Mucosa of descending colon (tissue), 3 donors: ENCODE data around the gene PHKB. TPM values are rescaled to one million over a fixed set of nuclear protein-coding genes. Genes with fewer than 3 reads are reported as not detected.

Source experiments
- ATAC-seq: fragments of 200-7000 bp; cut with Tn5 transposase; one replicate; pipeline ENCODE4 v1.9.1; 2020; ENCODE audit warnings: mild to moderate bottlenecking, moderate library complexity
- DNase-seq, 3 donors: peaks; one replicate each; pipeline ENCODE4 v3.0.0-alpha.2; 2020
- H3K36me3 ChIP-seq: fragments of 200-600 bp; one replicate; pipeline ENCODE4 v1.8.0; 2021; ENCODE audit warnings: low read depth, mild to moderate bottlenecking
- H3K4me1 ChIP-seq: fragments of 200-600 bp; one replicate; pipeline ENCODE4 v1.8.0; 2021; ENCODE audit warnings: low read depth, mild to moderate bottlenecking
- H3K4me3 ChIP-seq: fragments of 200-600 bp; one replicate; pipeline ENCODE4 v1.8.0; 2021; ENCODE audit warnings: mild to moderate bottlenecking
- H3K9me3 ChIP-seq: fragments of 200-600 bp; one replicate; pipeline ENCODE4 v1.8.0; 2021; ENCODE audit warnings: mild to moderate bottlenecking
- intact Hi-C, 2 donors: fragments of 100-400 bp; cut with DNase I in 1 of 2; cut with micrococcal nuclease in 1 of 2; formaldehyde crosslinking; loops; one replicate each; pipeline versions ENCODE4 v1.11.0 to v1.11.1; 2022; cut with DNase I, micrococcal nuclease
- total RNA-seq, 3 donors: library from RNA; stranded (reverse); fragmentation: NEBNext Ultra II Directional in 2 of 3; extraction: Animal tissue kit (Norgen Biotek cat#: 25700) in 2 of 3; gene quantifications; one replicate each; pipeline versions ENCODE4 v1.2.1 to v1.2.4, GENCODE V29; 2021 to 2023
- TF ChIP-seq, protein P1 (sequence below): fragments of 200-600 bp; IDR thresholded peaks from one replicate; pipeline ENCODE4 v1.8.0; 2022; ENCODE audit warnings: antibody characterized with exemption, mild to moderate bottlenecking
- donor health status: DM: no; HTN: no; CAD: no; lungs with moderate emphysema.
- donor health status: DM: no; HTN: no; CAD: no.
- donor health status: DM: no; HTN: yes; CAD: no.

PHKB gene
- total RNA-seq, 3 donors from 2014 or later, result 67.8 to 101 (median 81.4) TPM

GRCh38 chr16:47473792-47474191, 12.7 kb downstream of the PHKB start:
- no peak for DNase-seq

DNA sequence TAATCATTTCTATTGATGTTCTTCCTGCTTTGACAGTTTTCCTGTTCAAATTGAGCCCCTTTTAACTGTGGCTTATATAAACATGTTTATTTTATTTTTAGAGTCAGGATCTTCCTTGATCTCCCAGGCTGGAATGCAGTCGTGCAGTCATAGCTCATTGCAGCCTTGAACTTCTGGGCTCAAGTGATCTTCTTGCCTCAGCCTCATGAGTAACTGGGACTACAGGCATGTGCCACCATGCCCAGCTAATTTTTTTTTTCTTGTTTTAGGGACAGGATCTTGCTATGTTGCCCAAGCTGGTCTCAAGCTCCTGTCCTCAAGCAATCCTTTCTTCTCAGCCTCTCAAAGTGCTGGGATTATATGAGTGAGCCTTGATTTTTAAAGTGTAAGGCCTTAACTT, 14.7 kb downstream of the PHKB start:
- TF ChIP-seq, protein P1, sequence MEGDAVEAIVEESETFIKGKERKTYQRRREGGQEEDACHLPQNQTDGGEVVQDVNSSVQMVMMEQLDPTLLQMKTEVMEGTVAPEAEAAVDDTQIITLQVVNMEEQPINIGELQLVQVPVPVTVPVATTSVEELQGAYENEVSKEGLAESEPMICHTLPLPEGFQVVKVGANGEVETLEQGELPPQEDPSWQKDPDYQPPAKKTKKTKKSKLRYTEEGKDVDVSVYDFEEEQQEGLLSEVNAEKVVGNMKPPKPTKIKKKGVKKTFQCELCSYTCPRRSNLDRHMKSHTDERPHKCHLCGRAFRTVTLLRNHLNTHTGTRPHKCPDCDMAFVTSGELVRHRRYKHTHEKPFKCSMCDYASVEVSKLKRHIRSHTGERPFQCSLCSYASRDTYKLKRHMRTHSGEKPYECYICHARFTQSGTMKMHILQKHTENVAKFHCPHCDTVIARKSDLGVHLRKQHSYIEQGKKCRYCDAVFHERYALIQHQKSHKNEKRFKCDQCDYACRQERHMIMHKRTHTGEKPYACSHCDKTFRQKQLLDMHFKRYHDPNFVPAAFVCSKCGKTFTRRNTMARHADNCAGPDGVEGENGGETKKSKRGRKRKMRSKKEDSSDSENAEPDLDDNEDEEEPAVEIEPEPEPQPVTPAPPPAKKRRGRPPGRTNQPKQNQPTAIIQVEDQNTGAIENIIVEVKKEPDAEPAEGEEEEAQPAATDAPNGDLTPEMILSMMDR, result no peak
- no peak for ATAC-seq

More at GRCh38 chr16:47473792-47474191, 12.7 kb downstream of the PHKB start:
- intact Hi-C loops, result no loop called here
- no peaks in the 10 kb centered on the region for H3K9me3 ChIP-seq
- H3K4me1 ChIP-seq, result no peaks in the 10 kb centered on the region
- no peak overlapping the region for H3K4me3 ChIP-seq
- H3K36me3 ChIP-seq, result no peaks in the 10 kb centered on the region
- TF ChIP-seq, protein P1, result no peak
- ATAC-seq, result no peak

DNA sequence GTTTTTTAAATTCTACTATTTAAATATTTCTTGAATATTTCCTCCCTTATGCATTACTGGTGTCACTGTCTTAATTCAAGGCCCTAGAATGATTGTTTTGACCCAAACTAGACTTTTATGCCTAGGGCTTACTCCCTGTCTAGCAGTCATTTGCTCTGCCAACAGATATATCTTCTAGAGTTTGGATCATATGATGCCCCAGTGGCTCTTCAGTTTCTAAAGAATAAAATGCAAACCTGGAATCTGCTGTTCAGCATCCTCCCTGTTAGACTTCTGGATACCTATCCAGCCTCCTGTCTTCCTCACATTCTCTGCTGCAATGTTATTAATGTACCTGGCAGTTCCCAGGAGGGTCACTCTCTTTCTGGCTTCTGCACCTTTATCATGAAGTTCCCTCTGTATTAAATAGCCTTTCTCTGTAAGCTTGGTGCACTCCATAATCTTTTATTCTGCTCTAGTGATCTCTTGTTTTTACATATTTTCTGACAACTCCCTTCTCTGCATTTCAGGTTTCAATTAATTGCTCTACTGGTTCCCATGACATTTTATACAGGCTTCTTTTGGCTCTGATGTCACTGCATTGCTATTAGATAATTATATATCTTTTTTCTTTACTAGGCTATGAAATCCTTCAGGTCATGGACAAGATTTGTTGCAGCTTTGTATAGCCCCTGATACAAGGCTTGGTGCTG, 15.7 kb downstream of the PHKB start:
- H3K36me3 ChIP-seq, result no peaks in the 10 kb centered on the region
- H3K4me3 ChIP-seq, result no peak overlapping the region
- DNase-seq (no peak), ATAC-seq (no peak)
- no peaks in the 10 kb centered on the region for H3K9me3 ChIP-seq
- TF ChIP-seq, protein P1, result no peak
- intact Hi-C loops, result no loop called here
- no peaks in the 10 kb centered on the region for H3K4me1 ChIP-seq

More for the DNA sequence above, 14.7 kb downstream of the PHKB start:
- no peaks in the 10 kb centered on the region for H3K36me3 ChIP-seq
- no peaks in the 10 kb centered on the region for H3K9me3 ChIP-seq
- intact Hi-C loops, result no loop called here
- DNase-seq, result no peak
- H3K4me1 ChIP-seq, result no peaks in the 10 kb centered on the region
- H3K4me3 ChIP-seq, result no peak overlapping the region

GRCh38 chr16:47477679-47478078, 16.5 kb downstream of the PHKB start:
- TF ChIP-seq, protein P1, result no peak
- no peaks in the 10 kb centered on the region for H3K9me3 ChIP-seq
- DNase-seq (no peak), ATAC-seq (peak; percentile 56)
- H3K4me3 ChIP-seq, result no peak overlapping the region
- no peaks in the 10 kb centered on the region for H3K4me1 ChIP-seq
- no peaks in the 10 kb centered on the region for H3K36me3 ChIP-seq
- intact Hi-C loops, result no loop called here

GRCh38 chr16:47480410-47480809, 19.3 kb downstream of the PHKB start:
- H3K4me3 ChIP-seq, result no peak overlapping the region
- no peak for ATAC-seq
- H3K9me3 ChIP-seq, result no peaks in the 10 kb centered on the region
- H3K36me3 ChIP-seq, result no peaks in the 10 kb centered on the region
- no peaks in the 10 kb centered on the region for H3K4me1 ChIP-seq
- intact Hi-C loops, result no loop called here
- DNase-seq, result no peak
- TF ChIP-seq, protein P1, result no peak
